Testis (tissue), 3 donors: Measurements from ENCODE around the gene GALR3. TPM values are rescaled to one million over a fixed set of nuclear protein-coding genes. Genes with fewer than 3 reads are reported as not detected.

Source experiments
- DNase-seq: peaks from one replicate; pipeline ENCODE4 v3.0.0-alpha.2; 2019
- H3K27ac ChIP-seq, 2 donors: fragments of 200-600 bp; sonication (generic); one replicate each; pipeline ENCODE4 v1.5.1; 2019
- H3K27me3 ChIP-seq: fragments of 200-600 bp; sonication (generic); one replicate; pipeline ENCODE4 v1.5.1; 2019
- H3K36me3 ChIP-seq: fragments of 200-600 bp; sonication (generic); one replicate; pipeline ENCODE4 v1.5.1; 2017; ENCODE audit warnings: low read depth; ENCODE audit errors: missing control alignments
- H3K4me1 ChIP-seq: fragments of 200-600 bp; sonication (generic); one replicate; pipeline ENCODE4 v1.5.1; 2019
- H3K4me3 ChIP-seq, 2 donors: fragments of 200-600 bp; sonication (generic); one replicate each; pipeline ENCODE4 v1.5.1; 2017 to 2019
- H3K9me3 ChIP-seq: fragments of 200-600 bp; sonication (generic); one replicate; pipeline ENCODE4 v1.5.1; 2017
- CTCF ChIP-seq, 3 experiments: fragments of 450-650 bp in 2 of 3; fragments of 200-600 bp in 1 of 3; sonication (generic) in 1 of 3; IDR thresholded peaks; one replicate each; pipeline ENCODE4 v1.5.1; 2016 to 2019; ENCODE audit warnings: antibody characterized with exemption in 3 of 3, mild to moderate bottlenecking in 2 of 3, moderate library complexity in 1 of 3
- POLR2A ChIP-seq: fragments of 450-650 bp; IDR thresholded peaks from one replicate; pipeline ENCODE4 v1.6.1; 2017; ENCODE audit warnings: antibody characterized with exemption, mild to moderate bottlenecking, moderate library complexity
- WGBS, 2 donors: methylation state at CpG; one replicate each; pipeline ENCODE4 v1.1.5; 2018; 5-methylcytosine and 5-hydroxymethylcytosine counted together
- intact Hi-C: fragments of 100-400 bp; cut with DNase I; formaldehyde crosslinking; loops from one replicate; pipeline ENCODE4 v1.15.1; 2023; ENCODE audit warnings: low total_unique reads
- polyA plus RNA-seq: library from polyadenylated mRNA; stranded (reverse); fragments of 350-450 nt; fragmentation: Illumina TruSeq; extraction: RNeasy Lipid Tissue Mini Kit (QIAGEN cat#74804); gene quantifications from one replicate; pipeline ENCODE4 v1.2.3, GENCODE V29; 2014; ENCODE audit warnings: low read depth, low replicate concordance; ENCODE audit not compliant: insufficient read depth
- total RNA-seq, 2 donors: library from RNA; depleted of rRNA; stranded (reverse); fragments of >200 nt; gene quantifications; one replicate each; pipeline ENCODE4 v1.2.3, GENCODE V29; 2016

Gene GALR3
- total and polyA plus RNA-seq, 3 donors from 2014 or later, result 0.81 to 4.8 TPM; not detected in 1

GRCh38 chr22:37803639-37804351 is 19.4 kb upstream of the GALR3 start:
- 41 to 45% methylated on average over 21 to 34 of the region's 34 CpGs for WGBS, 2 donors
- peak overlapping the region; percentile 62 to 64 for H3K4me3 ChIP-seq
- H3K27me3 ChIP-seq, result no peaks in the 10 kb centered on the region
- TF ChIP-seq CTCF (IDR thresholded peaks at IDR 0.05) (no peak), POLR2A (no peak)
- peak; percentile 34 for DNase-seq
- H3K27ac ChIP-seq, result peak overlapping the region; percentile 83 to 95
- H3K36me3 ChIP-seq, result no peaks in the 10 kb centered on the region
- no peaks in the 10 kb centered on the region for H3K9me3 ChIP-seq
- intact Hi-C loops, result no loop called here
- H3K4me1 ChIP-seq, result peaks cover 42% of the 10 kb centered on the region

- no peak for DNase-seq
- no peaks in the 10 kb centered on the region for H3K36me3 ChIP-seq
- H3K27ac ChIP-seq, result peak overlapping the region; percentile 83 to 95
- intact Hi-C loops, result no loop called here
- H3K9me3 ChIP-seq, result no peaks in the 10 kb centered on the region
- TF ChIP-seq POLR2A, result no peak
- no peak for TF ChIP-seq CTCF (IDR thresholded peaks at IDR 0.05)
- H3K27me3 ChIP-seq, result no peaks in the 10 kb centered on the region
- 4 to 6% methylated on average over 11 to 24 of the region's 29 CpGs for WGBS, 2 donors
- H3K4me3 ChIP-seq, result peak overlapping the region; percentile 62 to 64
- H3K4me1 ChIP-seq, result peaks cover 46% of the 10 kb centered on the region
Measured at GRCh38 chr22:37804352-37804880, 18.8 kb upstream of the GALR3 start.

DNA sequence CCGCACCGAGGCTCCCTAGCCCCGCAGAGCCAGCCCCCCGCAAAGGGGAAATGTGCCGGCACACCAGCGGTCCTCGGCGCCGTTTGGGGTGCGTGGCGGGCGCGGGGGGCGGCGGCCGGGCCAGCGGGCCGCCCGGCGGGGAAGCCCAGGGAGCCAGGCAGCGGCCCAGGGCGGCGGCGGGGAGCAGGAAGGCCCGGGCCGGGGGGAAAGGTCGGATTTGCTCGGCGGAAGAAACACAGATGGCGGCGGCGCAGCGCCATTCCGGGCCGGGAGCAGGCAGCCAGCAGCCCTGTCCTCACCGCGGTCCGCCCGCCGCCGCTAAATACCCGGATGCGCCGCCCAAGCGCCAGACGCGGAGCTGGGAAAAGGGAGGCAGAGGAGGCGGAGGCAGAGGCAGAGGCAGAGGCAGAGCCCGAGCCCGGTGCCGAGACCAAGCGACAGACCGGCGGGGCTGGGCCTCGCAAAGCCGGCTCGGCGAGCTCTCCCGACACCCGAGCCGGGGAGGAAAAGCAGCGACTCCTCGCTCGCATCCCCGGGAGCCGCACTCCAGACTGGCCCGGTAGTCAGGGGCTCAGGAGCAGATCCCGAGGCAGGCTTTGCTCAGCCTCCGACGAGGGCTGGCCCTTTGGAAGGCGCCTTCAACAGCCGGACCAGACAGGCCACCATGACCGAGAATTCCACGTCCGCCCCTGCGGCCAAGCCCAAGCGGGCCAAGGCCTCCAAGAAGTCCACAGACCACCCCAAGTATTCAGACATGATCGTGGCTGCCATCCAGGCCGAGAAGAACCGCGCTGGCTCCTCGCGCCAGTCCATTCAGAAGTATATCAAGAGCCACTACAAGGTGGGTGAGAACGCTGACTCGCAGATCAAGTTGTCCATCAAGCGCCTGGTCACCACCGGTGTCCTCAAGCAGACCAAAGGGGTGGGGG is 18.0 kb upstream of the GALR3 start:
- Histone ChIP-seq H3K27me3 (no peaks in the 10 kb centered on the region), H3K4me3 (peak overlapping the region; percentile 62 to 64), H3K9me3 (no peaks in the 10 kb centered on the region), H3K36me3 (no peaks in the 10 kb centered on the region), H3K27ac (peak overlapping the region; percentile 83 to 95), H3K4me1 (peaks cover 46% of the 10 kb centered on the region)
- peak; percentile 92 for DNase-seq
- 1% methylated on average over 16 to 51 of the region's 87 CpGs for WGBS, 2 donors
- TF ChIP-seq POLR2A, result peak; percentile 53
- TF ChIP-seq CTCF (IDR thresholded peaks at IDR 0.05), result no peak
- intact Hi-C loops, result no loop called here

- WGBS, 2 donors, result 7 to 16% methylated on average over 10 of the region's 10 CpGs
- H3K27me3 ChIP-seq, result no peaks in the 10 kb centered on the region
- intact Hi-C loops, result no loop called here
- peaks cover 46% of the 10 kb centered on the region for H3K4me1 ChIP-seq
- H3K27ac ChIP-seq, result peak overlapping the region; percentile 48 to 95
- no peaks in the 10 kb centered on the region for H3K9me3 ChIP-seq
- no peaks in the 10 kb centered on the region for H3K36me3 ChIP-seq
- peak overlapping the region; percentile 62 to 64 for H3K4me3 ChIP-seq
- TF ChIP-seq CTCF (IDR thresholded peaks at IDR 0.05) (no peak), POLR2A (no peak)
- DNase-seq, result no peak
Measured at GRCh38 chr22:37805810-37806277, 17.3 kb upstream of the GALR3 start.
